Measurements from ENCODE around the gene PARD6A. TPM values are rescaled to one million over a fixed set of nuclear protein-coding genes. Genes with fewer than 3 reads are reported as not detected.
"Not testable (repeated sequence)": the region's sequence is repeated elsewhere in the genome, so short reads cannot be mapped to it uniquely, and the experiment has no call there.

PARD6A gene
- total and polyA plus RNA-seq, 7 experiments from 2014 or later = 4.5 to 15.1 (median 4.7) TPM

DNA sequence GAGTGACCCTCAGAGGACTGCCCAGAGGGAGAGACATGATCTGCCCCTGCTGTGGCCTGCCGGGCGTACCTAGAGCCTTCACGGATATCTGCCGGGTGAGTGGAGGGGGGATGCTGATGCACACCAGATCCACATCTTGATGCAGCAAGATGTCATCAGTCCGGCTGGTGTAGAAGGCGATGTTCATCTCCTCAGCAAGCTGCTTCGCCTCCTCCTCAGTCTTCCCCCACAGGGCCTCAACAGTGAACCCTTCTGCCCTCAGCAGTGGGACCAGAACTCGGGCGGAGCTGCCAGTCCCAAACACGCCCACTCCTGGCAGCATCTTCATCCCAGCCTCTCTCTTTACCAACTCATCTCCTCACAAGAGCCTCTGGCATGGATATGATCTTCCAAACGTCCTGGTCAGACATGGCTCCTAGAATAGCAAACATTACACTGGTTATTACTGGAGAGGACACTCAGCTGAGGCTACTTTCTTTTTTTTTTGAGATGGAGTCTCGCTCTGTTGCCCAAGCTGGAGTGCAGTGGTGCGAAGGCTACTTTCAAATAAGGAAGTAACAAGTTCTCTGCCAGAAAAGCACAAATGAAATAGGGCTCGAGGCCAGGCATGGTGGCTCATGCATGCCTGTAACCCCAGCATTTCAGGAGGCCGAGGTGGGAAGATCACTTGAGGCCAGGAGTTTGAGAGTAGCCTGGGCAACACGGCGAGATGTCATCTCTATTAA, 24.8 kb downstream of the PARD6A start:
- Mint-ChIP-seq H3K27me3 (no peaks in the 10 kb centered on the region), H3K9me3 (no peaks in the 10 kb centered on the region)
- H3K4me3 ChIP-seq (ENCODE audit: low read length) = no peak overlapping the region

GRCh38 chr16:67693517-67694285, 32.9 kb downstream of the PARD6A start:
- H3K4me1 ChIP-seq (ENCODE audit: control insufficient read depth in 2 of 2, insufficient read depth in 2 of 2, low read length in 2 of 2); intact Hi-C loops (cut with micrococcal nuclease); POLR2A ChIA-PET; H3K27me3 ChIP-seq (ENCODE audit: control insufficient read depth in 2 of 2, insufficient read depth in 2 of 2, low read length in 2 of 2); CTCF ChIA-PET; H3K9me3 Mint-ChIP-seq; H3K4me3 Mint-ChIP-seq; DNase-seq; ATAC-seq; H3K27ac ChIP-seq (ENCODE audit: low read depth, low read length); H3K4me3 ChIP-seq (ENCODE audit: low read length); H3K36me3 ChIP-seq (ENCODE audit: control insufficient read depth in 2 of 3, insufficient read depth in 3 of 3, low read length in 3 of 3); H3K9me3 ChIP-seq (ENCODE audit: control insufficient read depth in 2 of 3, low read length in 3 of 3); H3K27me3 Mint-ChIP-seq: not testable (repeated sequence)
- Mint-ChIP-seq H3K27ac (peak overlapping the region in 1 of 9 donors; percentile 44), H3K36me3 (peaks cover 0 to 13% (median 2%) of the 10 kb centered on the region in 5 donors), H3K4me1 (peaks cover 4 to 19% (median 14%) of the 10 kb centered on the region in 7 donors)

More for the DNA sequence above, 24.8 kb downstream of the PARD6A start:
- H3K4me1 Mint-ChIP-seq = peaks cover 0 to 18% (median 11%) of the 10 kb centered on the region in 7 donors
- ChIA-PET CTCF (interaction anchor here (0.7 to 1.0 kb wide), 2 partner anchors 11 to 56 kb away, joined by 3 read pairs; no protein-coding TSS in a partner anchor), POLR2A (no interaction called here)
- H3K27ac Mint-ChIP-seq = peak overlapping the region in 8 of 9 donors; percentile 14 to 85 (median 74)
- Histone ChIP-seq H3K4me1 (ENCODE audit: control insufficient read depth in 2 of 2, insufficient read depth in 2 of 2, low read length in 2 of 2) (peaks cover 0 to 7% of the 10 kb centered on the region in 2 donors), H3K27me3 (ENCODE audit: control insufficient read depth in 2 of 2, insufficient read depth in 2 of 2, low read length in 2 of 2) (no peaks in the 10 kb centered on the region), H3K9me3 (ENCODE audit: control insufficient read depth in 2 of 3, low read length in 3 of 3) (no peaks in the 10 kb centered on the region), H3K27ac (ENCODE audit: low read depth, low read length) (peak overlapping the region; percentile 45), H3K36me3 (ENCODE audit: control insufficient read depth in 2 of 3, insufficient read depth in 3 of 3, low read length in 3 of 3) (peaks cover 0 to 23% (median 0%) of the 10 kb centered on the region in 3 experiments)
- ATAC-seq (no peak), DNase-seq (no peak)
- intact Hi-C loops (cut with micrococcal nuclease) = no loop called here
- peak overlapping the region in 3 of 10 donors; percentile 9 to 42 (median 32) for H3K4me3 Mint-ChIP-seq
- peaks cover 0 to 13% (median 2%) of the 10 kb centered on the region in 5 donors for H3K36me3 Mint-ChIP-seq

DNA sequence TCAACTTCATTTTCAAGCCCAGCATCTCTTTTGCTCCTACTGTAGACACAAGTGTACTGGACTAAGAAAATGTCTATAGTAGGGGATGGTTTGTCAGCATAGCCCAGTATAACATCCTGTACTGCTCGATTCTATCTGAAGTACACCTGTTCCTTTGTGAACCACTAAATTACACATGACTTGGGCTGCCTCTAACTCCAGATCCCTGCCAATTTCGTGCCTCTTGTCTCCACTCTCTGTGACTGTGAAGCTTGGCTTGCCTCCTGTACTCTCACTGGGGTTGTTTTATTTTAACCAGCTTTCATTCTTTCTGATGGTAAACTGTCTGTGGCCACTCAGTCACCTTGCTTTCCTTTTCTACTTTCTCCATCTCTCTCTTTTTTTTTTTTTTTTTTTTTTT, 33.9 kb downstream of the PARD6A start:
- Mint-ChIP-seq H3K9me3 (peaks cover 0 to 2% (median 0%) of the 10 kb centered on the region in 11 donors), H3K4me3 (no peak overlapping the region), H3K27ac (peak overlapping the region in 1 of 9 donors; percentile 59), H3K4me1 (peaks cover 4 to 19% (median 14%) of the 10 kb centered on the region in 7 donors), H3K36me3 (peaks cover 0 to 14% (median 3%) of the 10 kb centered on the region in 5 donors), H3K27me3 (no peaks in the 10 kb centered on the region)
- intact Hi-C loops (cut with micrococcal nuclease) = no loop called here
- Histone ChIP-seq H3K27me3 (ENCODE audit: control insufficient read depth in 2 of 2, insufficient read depth in 2 of 2, low read length in 2 of 2) (no peaks in the 10 kb centered on the region), H3K27ac (ENCODE audit: low read depth, low read length) (no peak overlapping the region), H3K36me3 (ENCODE audit: control insufficient read depth in 2 of 3, insufficient read depth in 3 of 3, low read length in 3 of 3) (peaks cover 0 to 3% (median 0%) of the 10 kb centered on the region in 3 experiments), H3K4me1 (ENCODE audit: control insufficient read depth in 2 of 2, insufficient read depth in 2 of 2, low read length in 2 of 2) (no peaks in the 10 kb centered on the region), H3K9me3 (ENCODE audit: control insufficient read depth in 2 of 3, low read length in 3 of 3) (no peaks in the 10 kb centered on the region), H3K4me3 (ENCODE audit: low read length) (no peak overlapping the region)
- ChIA-PET CTCF (interaction anchor here (0.6 kb wide), 1 partner anchor 122 kb away, joined by 3 read pairs; no protein-coding TSS in a partner anchor), POLR2A (interaction anchor here (0.6 kb wide), 1 partner anchor 910 kb away, joined by 7 read pairs; no protein-coding TSS in a partner anchor)
- no peak for ATAC-seq
- no peak for DNase-seq

GRCh38 chr16:67697422-67698185, 36.8 kb downstream of the PARD6A start:
- ATAC-seq = peak; percentile 36
- Mint-ChIP-seq H3K4me3 (no peak overlapping the region), H3K36me3 (peaks cover 0 to 10% (median 3%) of the 10 kb centered on the region in 5 donors), H3K4me1 (peaks cover 1 to 8% (median 7%) of the 10 kb centered on the region in 7 donors), H3K27ac (no peak overlapping the region), H3K9me3 (peaks cover 0 to 2% (median 0%) of the 10 kb centered on the region in 11 donors), H3K27me3 (no peaks in the 10 kb centered on the region)
- Histone ChIP-seq H3K27ac (ENCODE audit: low read depth, low read length) (no peak overlapping the region), H3K36me3 (ENCODE audit: control insufficient read depth in 2 of 3, insufficient read depth in 3 of 3, low read length in 3 of 3) (peaks cover 0 to 3% (median 0%) of the 10 kb centered on the region in 3 experiments), H3K4me1 (ENCODE audit: control insufficient read depth in 2 of 2, insufficient read depth in 2 of 2, low read length in 2 of 2) (no peaks in the 10 kb centered on the region), H3K9me3 (ENCODE audit: control insufficient read depth in 2 of 3, low read length in 3 of 3) (no peaks in the 10 kb centered on the region), H3K27me3 (ENCODE audit: control insufficient read depth in 2 of 2, insufficient read depth in 2 of 2, low read length in 2 of 2) (no peaks in the 10 kb centered on the region), H3K4me3 (ENCODE audit: low read length) (no peak overlapping the region)
- intact Hi-C loops (cut with micrococcal nuclease) = no loop called here
- ChIA-PET POLR2A (no interaction called here), CTCF (no interaction called here)
- no peak for DNase-seq

DNA sequence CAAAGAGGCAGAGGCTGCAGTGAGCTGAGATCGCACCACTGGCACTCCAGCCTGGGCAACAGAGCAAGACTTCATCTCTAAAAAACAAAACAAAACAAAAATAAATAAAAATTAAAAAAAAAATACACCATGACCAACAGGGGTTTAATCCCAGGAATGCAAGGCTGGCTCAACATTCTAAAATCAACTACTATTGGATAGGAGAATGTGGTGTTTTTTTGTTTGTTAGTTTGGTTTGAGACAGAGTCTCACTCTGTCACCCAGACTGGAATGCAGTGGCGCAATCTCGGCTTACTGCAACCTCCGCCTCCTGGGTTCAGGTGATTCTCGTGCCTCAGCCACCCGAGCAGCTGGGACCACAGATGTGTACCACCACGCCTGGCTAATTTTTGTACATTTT, 38.5 kb downstream of the PARD6A start:
- peaks cover 14% of the 10 kb centered on the region in 2 donors for H3K4me1 ChIP-seq (ENCODE audit: control insufficient read depth in 2 of 2, insufficient read depth in 2 of 2, low read length in 2 of 2)
- CTCF ChIA-PET = no interaction called here
- no peaks in the 10 kb centered on the region for H3K9me3 ChIP-seq (ENCODE audit: control insufficient read depth in 2 of 3, low read length in 3 of 3)
- H3K27ac ChIP-seq (ENCODE audit: low read depth, low read length) = no peak overlapping the region
- POLR2A ChIA-PET = no interaction called here
- no peak overlapping the region for H3K4me3 Mint-ChIP-seq
- H3K36me3 Mint-ChIP-seq = peaks cover 0 to 10% (median 3%) of the 10 kb centered on the region in 5 donors
- no peak overlapping the region for H3K27ac Mint-ChIP-seq
- H3K4me1 Mint-ChIP-seq = peaks cover 9 to 21% (median 18%) of the 10 kb centered on the region in 7 donors
- DNase-seq = no peak
- H3K27me3 Mint-ChIP-seq = no peaks in the 10 kb centered on the region
- no peak for ATAC-seq
- no peak overlapping the region for H3K4me3 ChIP-seq (ENCODE audit: low read length)
- no peaks in the 10 kb centered on the region for H3K27me3 ChIP-seq (ENCODE audit: control insufficient read depth in 2 of 2, insufficient read depth in 2 of 2, low read length in 2 of 2)
- H3K36me3 ChIP-seq (ENCODE audit: control insufficient read depth in 2 of 3, insufficient read depth in 3 of 3, low read length in 3 of 3) = peaks cover 0 to 3% (median 0%) of the 10 kb centered on the region in 3 experiments
- intact Hi-C loops (cut with micrococcal nuclease) = no loop called here
- peaks cover 0 to 2% (median 0%) of the 10 kb centered on the region in 11 donors for H3K9me3 Mint-ChIP-seq

GRCh38 chr16:67701420-67701819, 40.7 kb downstream of the PARD6A start:
- DNase-seq (no peak), ATAC-seq (no peak)
- Histone ChIP-seq H3K27ac (ENCODE audit: low read depth, low read length) (no peak overlapping the region), H3K36me3 (ENCODE audit: control insufficient read depth in 2 of 3, insufficient read depth in 3 of 3, low read length in 3 of 3) (peaks cover 0 to 3% (median 0%) of the 10 kb centered on the region in 3 experiments), H3K4me1 (ENCODE audit: control insufficient read depth in 2 of 2, insufficient read depth in 2 of 2, low read length in 2 of 2) (peaks cover 14 to 16% of the 10 kb centered on the region in 2 donors), H3K4me3 (ENCODE audit: low read length) (no peak overlapping the region), H3K27me3 (ENCODE audit: control insufficient read depth in 2 of 2, insufficient read depth in 2 of 2, low read length in 2 of 2) (no peaks in the 10 kb centered on the region), H3K9me3 (ENCODE audit: control insufficient read depth in 2 of 3, low read length in 3 of 3) (no peaks in the 10 kb centered on the region)
- Mint-ChIP-seq H3K4me3 (no peak overlapping the region), H3K36me3 (peaks cover 0 to 10% (median 3%) of the 10 kb centered on the region in 5 donors), H3K9me3 (peaks cover 0 to 2% (median 0%) of the 10 kb centered on the region in 11 donors), H3K4me1 (peaks cover 15 to 29% (median 27%) of the 10 kb centered on the region in 7 donors), H3K27ac (peak overlapping the region in 1 of 9 donors; percentile 56), H3K27me3 (no peaks in the 10 kb centered on the region)
- ChIA-PET POLR2A (no interaction called here), CTCF (interaction anchor here (0.6 kb wide), 1 partner anchor 17 kb away, joined by 3 read pairs; no protein-coding TSS in a partner anchor)
- intact Hi-C loops (cut with micrococcal nuclease) = no loop called here

Measured in naive thymus-derived CD4-positive, alpha-beta T cell (primary cell).